SK-N-MC (cell line): ENCODE data around the gene MRPL23.

Experiments used
- EZH2 ChIP-seq: fragments of 200-600 bp; sonication (generic); IDR thresholded peaks from one replicate; pipeline ENCODE4 v1.6.1; 2017; ENCODE audit warnings: antibody characterized with exemption
- FOXP2 ChIP-seq: optimal IDR thresholded peaks from 2 replicates; pipeline ENCODE3; 2011; ENCODE audit warnings: mild to moderate bottlenecking, moderate library complexity; ENCODE audit not compliant: insufficient read depth; ENCODE audit errors: extremely low read length, control extremely low read depth

DNA sequence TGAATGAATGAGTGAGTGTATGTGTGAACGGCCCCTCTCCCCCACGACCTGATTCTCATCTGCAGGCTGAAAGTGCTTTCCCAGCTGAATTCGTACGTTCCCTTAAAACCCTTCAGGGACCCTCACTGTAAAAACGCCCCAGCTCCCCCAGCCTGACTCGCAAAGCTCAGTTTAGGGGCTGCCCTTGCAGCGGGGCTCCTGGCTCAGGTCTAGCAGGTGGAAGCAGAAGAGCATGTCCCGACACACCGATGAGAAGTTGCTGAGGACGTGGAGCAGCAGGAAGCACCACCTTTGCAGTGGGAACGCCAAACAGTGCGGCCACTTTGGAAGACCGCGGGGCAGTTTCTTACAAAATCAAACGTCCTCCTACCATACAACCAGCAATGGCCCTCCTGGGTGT, 3.6 kb upstream of the MRPL23 start:
- TF ChIP-seq EZH2 (no peak), FOXP2 (no peak)
